SK-N-MC (cell line): ENCODE results near the gene KCNK13.

Experiments used
- DNase-seq: peaks from one replicate; pipeline ENCODE4 v3.0.0-alpha.2; 2011; ENCODE audit warnings: low read depth, low spot score
- H3K27ac ChIP-seq: fragments of 200-600 bp; sonication (generic); 2 replicates; pipeline ENCODE4 v1.5.1; 2016; ENCODE audit warnings: mixed run types
- H3K36me3 ChIP-seq: fragments of 200-600 bp; sonication (generic); 2 replicates; pipeline ENCODE4 v1.6.1; 2017; ENCODE audit warnings: antibody characterized with exemption, low read length, mixed read lengths; ENCODE audit not compliant: insufficient read depth
- H3K4me3 ChIP-seq: fragments of 200-600 bp; sonication (generic); 2 replicates; pipeline ENCODE4 v1.5.1; 2016
- H3K9ac ChIP-seq: fragments of 200-600 bp; sonication (generic); 2 replicates; pipeline ENCODE4 v1.8.0; 2017; ENCODE audit warnings: mixed run types, mixed read lengths; ENCODE audit not compliant: insufficient read length
- H3K9me3 ChIP-seq: fragments of 200-600 bp; sonication (generic); 2 replicates; pipeline ENCODE4 v1.6.1; 2017; ENCODE audit warnings: low read depth, mild to moderate bottlenecking, antibody characterized with exemption, low read length, moderate library complexity, mixed read lengths
- EZH2 ChIP-seq: fragments of 200-600 bp; sonication (generic); IDR thresholded peaks from one replicate; pipeline ENCODE4 v1.6.1; 2017; ENCODE audit warnings: antibody characterized with exemption
- FOXP2 ChIP-seq: optimal IDR thresholded peaks from 2 replicates; pipeline ENCODE3; 2011; ENCODE audit warnings: mild to moderate bottlenecking, moderate library complexity; ENCODE audit not compliant: insufficient read depth; ENCODE audit errors: extremely low read length, control extremely low read depth
- POLR2AphosphoS5 ChIP-seq: IDR thresholded peaks from 2 replicates; pipeline ENCODE4 v1.6.1; 2012; ENCODE audit warnings: mild to moderate bottlenecking, low read depth, low read length, borderline replicate concordance

Gene KCNK13

GRCh38 chr14:90034835-90035525, 26.8 kb upstream of the KCNK13 start:
- DNase-seq = no peak
- Histone ChIP-seq H3K9ac (no peak overlapping the region), H3K9me3 (no peaks in the 10 kb centered on the region), H3K27ac (no peak overlapping the region), H3K4me3 (no peak overlapping the region), H3K36me3 (peaks cover 43% of the 10 kb centered on the region)
- TF ChIP-seq POLR2AphosphoS5 = no peak
- no peak for TF ChIP-seq FOXP2
- no peak for TF ChIP-seq EZH2

DNA sequence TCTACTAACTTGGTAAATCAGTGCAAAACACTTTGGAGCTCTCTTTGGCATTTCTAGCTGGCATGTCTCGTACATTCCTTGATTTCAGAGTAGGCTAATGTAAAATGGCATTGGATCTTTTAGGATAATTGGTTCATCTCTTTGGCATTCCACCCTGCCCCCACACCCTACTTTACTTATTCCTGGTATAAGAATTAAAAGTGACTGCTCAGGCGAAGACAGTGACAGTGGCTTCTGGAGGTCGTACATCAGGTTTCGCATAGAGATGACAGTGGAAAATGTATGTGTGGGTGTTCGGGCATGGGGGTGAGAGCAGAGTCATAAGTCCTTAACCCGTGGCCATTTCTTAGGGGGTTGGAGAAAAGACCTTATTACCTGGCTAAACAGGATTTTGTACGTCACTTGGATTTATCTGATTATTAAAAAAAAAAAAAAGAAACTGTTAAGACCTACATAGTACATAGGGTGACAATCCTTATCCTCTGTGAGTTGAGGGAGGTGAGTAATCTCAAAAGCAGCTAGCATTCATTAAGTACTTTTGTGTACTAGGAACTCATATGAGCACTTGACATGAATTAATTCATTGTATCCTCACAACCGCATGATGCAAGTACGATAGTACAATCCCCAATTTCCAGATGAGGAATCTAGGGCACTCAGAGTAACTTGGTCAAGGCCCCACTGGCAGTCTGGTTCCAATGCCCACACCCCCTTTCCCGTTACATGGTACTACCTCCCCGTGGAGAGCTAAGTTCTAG, 22.4 kb upstream of the KCNK13 start:
- Histone ChIP-seq H3K9ac (no peak overlapping the region), H3K36me3 (peaks cover 26% of the 10 kb centered on the region), H3K4me3 (no peak overlapping the region), H3K27ac (no peak overlapping the region), H3K9me3 (no peaks in the 10 kb centered on the region)
- DNase-seq = no peak
- TF ChIP-seq EZH2 = no peak
- TF ChIP-seq FOXP2 = no peak

GRCh38 chr14:90040411-90040810, 21.4 kb upstream of the KCNK13 start:
- Histone ChIP-seq H3K9me3 (no peaks in the 10 kb centered on the region), H3K9ac (no peak overlapping the region), H3K4me3 (no peak overlapping the region), H3K27ac (no peak overlapping the region), H3K36me3 (peaks cover 25% of the 10 kb centered on the region)
- TF ChIP-seq EZH2 = no peak
- no peak for TF ChIP-seq FOXP2
- TF ChIP-seq POLR2AphosphoS5 = no peak
- no peak for DNase-seq

DNA sequence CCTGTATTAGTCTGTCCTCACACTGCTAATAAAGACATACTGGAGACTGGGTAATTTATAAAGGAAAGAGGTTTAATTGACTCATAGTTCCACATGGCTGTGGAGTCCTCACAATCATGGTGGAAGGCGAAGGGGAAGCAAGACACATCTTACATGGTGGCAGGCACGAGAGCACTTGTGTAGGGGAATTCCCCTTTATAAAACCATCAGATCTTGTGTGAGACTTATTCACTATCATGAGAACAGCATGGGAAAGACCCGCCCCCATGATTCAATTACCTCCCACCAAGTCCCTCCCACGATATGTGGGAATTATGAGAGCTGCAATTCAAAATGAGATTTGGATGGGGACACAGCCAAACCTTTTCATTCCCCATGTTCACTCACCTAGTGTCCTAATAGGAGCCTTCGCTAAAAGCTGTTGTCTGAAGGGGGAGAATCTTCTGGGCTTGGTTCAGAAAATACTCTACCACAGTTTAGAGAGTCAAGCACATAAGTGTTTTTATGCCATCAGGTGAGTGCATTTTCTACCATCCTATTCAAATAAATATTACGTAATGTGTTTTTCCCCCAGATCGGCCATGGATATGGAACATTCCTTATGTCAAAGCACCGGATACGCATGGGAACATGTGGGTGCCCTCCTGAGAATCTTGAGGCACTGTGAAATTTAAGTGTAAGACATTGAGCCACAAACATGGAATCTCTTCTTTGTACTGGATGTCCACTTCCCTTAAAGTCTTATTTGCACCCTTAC, 19.1 kb upstream of the KCNK13 start:
- DNase-seq = no peak
- Histone ChIP-seq H3K27ac (no peak overlapping the region), H3K36me3 (peaks cover 11% of the 10 kb centered on the region), H3K4me3 (no peak overlapping the region), H3K9me3 (no peaks in the 10 kb centered on the region), H3K9ac (no peak overlapping the region)
- TF ChIP-seq FOXP2 = no peak
- TF ChIP-seq POLR2AphosphoS5 = no peak
- no peak for TF ChIP-seq EZH2

- 0 out of 2 replicates have a peak, but pooled peaks cover 7% of the 10 kb centered on the region for H3K36me3 ChIP-seq
- no peak overlapping the region for H3K27ac ChIP-seq
- no peaks in the 10 kb centered on the region for H3K9me3 ChIP-seq
- TF ChIP-seq EZH2 = no peak
- no peak for TF ChIP-seq FOXP2
- no peak for TF ChIP-seq POLR2AphosphoS5
- H3K9ac ChIP-seq = no peak overlapping the region
- H3K4me3 ChIP-seq = no peak overlapping the region
- no peak for DNase-seq
Observed at GRCh38 chr14:90045616-90046015, 16.2 kb upstream of the KCNK13 start.

DNA sequence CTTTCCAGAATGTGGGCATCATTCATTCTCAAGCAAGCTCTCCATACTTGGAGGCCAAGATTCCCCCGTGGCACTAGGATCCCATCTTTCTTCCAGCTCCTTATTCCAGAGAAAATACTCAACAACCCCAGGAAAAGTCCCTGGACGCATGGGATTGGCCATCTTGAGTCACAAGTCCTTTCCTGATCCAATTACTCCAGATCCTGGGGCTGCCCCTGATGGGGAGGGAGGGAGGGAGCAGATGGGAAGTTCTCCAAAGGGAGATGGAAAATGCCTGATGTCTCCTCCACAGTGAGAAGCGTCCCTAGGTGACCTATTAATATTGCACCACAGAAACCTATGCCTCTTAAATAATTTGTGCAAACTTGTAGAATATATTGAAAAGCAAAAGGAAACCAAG, 12.4 kb upstream of the KCNK13 start:
- no peaks in the 10 kb centered on the region for H3K9me3 ChIP-seq
- DNase-seq = no peak
- no peak for TF ChIP-seq FOXP2
- TF ChIP-seq POLR2AphosphoS5 = no peak
- no peak for TF ChIP-seq EZH2
- H3K9ac ChIP-seq = no peak overlapping the region
- no peak overlapping the region for H3K27ac ChIP-seq
- H3K4me3 ChIP-seq = no peak overlapping the region
- H3K36me3 ChIP-seq = no peaks in the 10 kb centered on the region

- H3K4me3 ChIP-seq = no peak overlapping the region
- H3K27ac ChIP-seq = no peak overlapping the region
- DNase-seq = no peak
- no peak for TF ChIP-seq EZH2
- H3K9ac ChIP-seq = no peak overlapping the region
- H3K36me3 ChIP-seq = no peaks in the 10 kb centered on the region
- H3K9me3 ChIP-seq = no peaks in the 10 kb centered on the region
Observed at GRCh38 chr14:90050271-90050670, 11.5 kb upstream of the KCNK13 start.

GRCh38 chr14:90053044-90053443, 8.8 kb upstream of the KCNK13 start:
- no peak overlapping the region for H3K27ac ChIP-seq
- no peak for DNase-seq
- H3K9me3 ChIP-seq = no peaks in the 10 kb centered on the region
- H3K4me3 ChIP-seq = no peak overlapping the region
- no peak overlapping the region for H3K9ac ChIP-seq
- no peaks in the 10 kb centered on the region for H3K36me3 ChIP-seq
- TF ChIP-seq FOXP2 (no peak), EZH2 (no peak), POLR2AphosphoS5 (no peak)
